ENCODE measurements around the gene NOL4L.

NOL4L gene

GRCh38 chr20:32585011-32585585 is at the start of gene NOL4L:
NOL4L (minus strand) TSS chr20:32585333; CDS start chr20:32584890, 443 bp downstream.
- H3K27me3 Mint-ChIP-seq = no peaks in the 10 kb centered on the region
- H3K27ac Mint-ChIP-seq = peak within 1 kb of the TSS; percentile 78
- DNase-seq (ENCODE audit: low spot score in 2 of 2) = no peak
- H3K4me1 Mint-ChIP-seq = peaks cover 24% of the 10 kb centered on the region
- H3K4me3 Mint-ChIP-seq = peak within 1 kb of the TSS; percentile 87
- no peaks in the 10 kb centered on the region for H3K9me3 Mint-ChIP-seq
- peak; percentile 20 for ATAC-seq (ENCODE audit: low read depth)
- no peaks in the 10 kb centered on the region for H3K36me3 Mint-ChIP-seq

- Mint-ChIP-seq H3K4me3 (no peak overlapping the region), H3K27me3 (no peaks in the 10 kb centered on the region), H3K4me1 (no peaks in the 10 kb centered on the region), H3K27ac (no peak overlapping the region), H3K9me3 (no peaks in the 10 kb centered on the region), H3K36me3 (no peaks in the 10 kb centered on the region)
- no peak for ATAC-seq (ENCODE audit: low read depth)
- DNase-seq (ENCODE audit: low spot score in 2 of 2) = no peak
Observed at GRCh38 chr20:32634041-32634805, 49.1 kb upstream of the NOL4L start.

- DNase-seq (ENCODE audit: low spot score in 2 of 2) (no peak), ATAC-seq (ENCODE audit: low read depth) (no peak)
- Mint-ChIP-seq H3K27me3 (no peaks in the 10 kb centered on the region), H3K4me1 (peaks cover 8% of the 10 kb centered on the region), H3K9me3 (no peaks in the 10 kb centered on the region), H3K36me3 (no peaks in the 10 kb centered on the region), H3K27ac (no peak overlapping the region), H3K4me3 (no peak overlapping the region)
Observed at GRCh38 chr20:32632461-32633354, 47.6 kb upstream of the NOL4L start.

GRCh38 chr20:32631933-32632460 is 46.9 kb upstream of the NOL4L start:
- Mint-ChIP-seq H3K4me1 (peaks cover 12% of the 10 kb centered on the region), H3K9me3 (no peaks in the 10 kb centered on the region), H3K27ac (no peak overlapping the region), H3K4me3 (no peak overlapping the region), H3K27me3 (no peaks in the 10 kb centered on the region), H3K36me3 (no peaks in the 10 kb centered on the region)
- ATAC-seq (ENCODE audit: low read depth) (no peak), DNase-seq (ENCODE audit: low spot score in 2 of 2) (no peak)

GRCh38 chr20:32629813-32630212 is 44.7 kb upstream of the NOL4L start:
- Mint-ChIP-seq H3K4me3 (no peak overlapping the region), H3K9me3 (no peaks in the 10 kb centered on the region), H3K36me3 (no peaks in the 10 kb centered on the region), H3K27ac (no peak overlapping the region), H3K27me3 (no peaks in the 10 kb centered on the region), H3K4me1 (peaks cover 12% of the 10 kb centered on the region)
- ATAC-seq (ENCODE audit: low read depth) = no peak
- no peak for DNase-seq (ENCODE audit: low spot score in 2 of 2)

DNA sequence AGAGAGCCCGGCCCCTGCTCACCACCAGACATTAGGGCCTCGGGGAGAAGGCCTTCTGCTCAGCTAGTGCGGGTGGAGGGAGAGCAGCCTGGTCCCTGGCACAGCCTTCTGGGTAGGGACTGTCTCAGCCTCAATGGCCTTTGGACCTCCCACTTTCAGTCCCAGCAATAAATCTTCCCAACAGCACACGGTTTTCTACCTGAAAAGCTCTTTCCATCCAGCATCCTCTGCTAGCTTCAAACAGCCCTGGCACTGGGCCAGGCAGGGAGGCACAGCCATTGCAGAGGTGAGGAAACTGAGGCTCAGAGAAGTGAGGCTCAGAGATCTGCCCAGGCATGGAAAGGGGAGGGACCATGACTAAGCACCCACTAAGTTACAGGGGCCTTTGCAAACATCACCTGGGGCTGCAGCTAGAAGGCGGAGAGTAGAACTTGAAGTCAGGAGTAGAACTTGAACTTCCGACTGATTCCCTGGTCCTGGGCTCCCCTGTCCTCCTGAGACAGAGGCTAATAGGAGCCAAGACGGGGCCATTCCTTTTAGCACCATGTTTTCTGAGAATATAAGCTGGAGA is 43.9 kb upstream of the NOL4L start:
- H3K9me3 Mint-ChIP-seq = no peaks in the 10 kb centered on the region
- no peak overlapping the region for H3K4me3 Mint-ChIP-seq
- no peaks in the 10 kb centered on the region for H3K27me3 Mint-ChIP-seq
- H3K36me3 Mint-ChIP-seq = no peaks in the 10 kb centered on the region
- ATAC-seq (ENCODE audit: low read depth) = no peak
- no peak overlapping the region for H3K27ac Mint-ChIP-seq
- DNase-seq (ENCODE audit: low spot score in 2 of 2) = no peak
- peaks cover 12% of the 10 kb centered on the region for H3K4me1 Mint-ChIP-seq

DNA sequence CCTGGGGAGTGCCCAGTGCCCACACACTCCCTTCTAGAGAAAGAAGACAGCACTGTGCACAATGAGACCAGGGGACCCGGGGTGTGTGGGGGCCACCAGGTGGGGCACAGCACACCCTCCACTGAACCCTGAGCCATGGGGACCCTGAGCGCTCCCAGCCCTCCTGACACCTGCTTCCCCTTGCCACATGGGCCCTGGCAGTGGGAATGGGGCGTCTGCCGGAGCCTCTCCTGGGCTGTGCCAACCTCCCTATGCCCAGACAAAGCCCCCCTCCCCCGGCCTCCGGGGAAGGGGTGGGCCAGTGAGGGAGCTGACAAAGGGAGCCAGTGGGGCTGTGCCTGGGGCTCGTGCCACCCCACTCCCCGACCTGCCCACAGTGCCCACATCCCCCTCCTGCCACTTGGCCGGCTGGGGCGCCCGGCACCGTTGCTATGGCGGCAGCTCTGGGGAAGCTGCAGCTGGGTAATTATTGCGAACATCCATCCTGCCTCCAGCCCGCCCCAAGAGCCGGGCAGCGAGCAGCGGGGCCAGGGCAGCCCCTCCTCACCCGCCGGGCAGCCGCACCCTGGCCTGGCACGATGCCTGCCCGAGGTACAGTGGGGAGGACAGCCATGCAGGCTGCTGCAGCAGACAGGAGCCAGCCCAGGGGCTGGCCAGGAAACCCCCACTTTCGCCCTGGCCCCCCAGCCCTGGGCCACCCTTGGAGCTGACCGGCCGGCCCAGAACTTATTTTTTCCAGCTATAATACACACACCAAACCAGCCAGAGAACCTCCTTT is 41.9 kb upstream of the NOL4L start:
- peaks cover 12% of the 10 kb centered on the region for H3K4me1 Mint-ChIP-seq
- ATAC-seq (ENCODE audit: low read depth) = peak; percentile 71
- peak; percentile 23 to 55 for DNase-seq (ENCODE audit: low spot score in 2 of 2)
- H3K27ac Mint-ChIP-seq = peak overlapping the region; percentile 62
- H3K36me3 Mint-ChIP-seq = no peaks in the 10 kb centered on the region
- H3K4me3 Mint-ChIP-seq = peak overlapping the region; percentile 80
- H3K9me3 Mint-ChIP-seq = no peaks in the 10 kb centered on the region
- no peaks in the 10 kb centered on the region for H3K27me3 Mint-ChIP-seq

DNA sequence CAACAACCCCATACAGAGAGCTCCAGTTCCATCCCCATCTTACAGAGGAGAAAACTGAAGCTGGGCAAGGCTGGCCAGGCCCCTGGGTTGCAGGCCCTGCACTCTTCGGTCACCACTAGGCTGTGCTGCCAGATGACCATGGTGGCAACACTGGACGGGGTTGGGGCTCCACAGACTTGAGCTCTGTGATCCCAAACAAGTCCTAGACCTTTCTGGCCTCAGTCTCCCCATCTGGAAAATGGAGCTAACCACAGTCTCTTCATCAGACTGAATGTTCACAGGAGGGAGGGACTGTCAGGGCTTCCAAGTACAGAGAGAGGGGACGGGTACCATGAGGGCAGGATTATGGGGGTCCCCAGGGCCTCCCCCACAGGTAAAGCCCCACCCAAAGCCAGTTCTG is 41.3 kb upstream of the NOL4L start:
- Mint-ChIP-seq H3K4me1 (peaks cover 15% of the 10 kb centered on the region), H3K9me3 (no peaks in the 10 kb centered on the region), H3K4me3 (no peak overlapping the region), H3K27ac (no peak overlapping the region), H3K36me3 (no peaks in the 10 kb centered on the region), H3K27me3 (no peaks in the 10 kb centered on the region)
- no peak for DNase-seq (ENCODE audit: low spot score in 2 of 2)
- no peak for ATAC-seq (ENCODE audit: low read depth)

GRCh38 chr20:32625996-32626395 is 40.9 kb upstream of the NOL4L start:
- ATAC-seq (ENCODE audit: low read depth) (no peak), DNase-seq (ENCODE audit: low spot score in 2 of 2) (no peak)
- H3K4me3 Mint-ChIP-seq = no peak overlapping the region
- no peaks in the 10 kb centered on the region for H3K36me3 Mint-ChIP-seq
- no peaks in the 10 kb centered on the region for H3K27me3 Mint-ChIP-seq
- H3K27ac Mint-ChIP-seq = no peak overlapping the region
- H3K9me3 Mint-ChIP-seq = no peaks in the 10 kb centered on the region
- peaks cover 15% of the 10 kb centered on the region for H3K4me1 Mint-ChIP-seq

GRCh38 chr20:32624687-32625345 is 39.7 kb upstream of the NOL4L start:
- no peak overlapping the region for H3K4me3 Mint-ChIP-seq
- H3K4me1 Mint-ChIP-seq = peaks cover 15% of the 10 kb centered on the region

DNA sequence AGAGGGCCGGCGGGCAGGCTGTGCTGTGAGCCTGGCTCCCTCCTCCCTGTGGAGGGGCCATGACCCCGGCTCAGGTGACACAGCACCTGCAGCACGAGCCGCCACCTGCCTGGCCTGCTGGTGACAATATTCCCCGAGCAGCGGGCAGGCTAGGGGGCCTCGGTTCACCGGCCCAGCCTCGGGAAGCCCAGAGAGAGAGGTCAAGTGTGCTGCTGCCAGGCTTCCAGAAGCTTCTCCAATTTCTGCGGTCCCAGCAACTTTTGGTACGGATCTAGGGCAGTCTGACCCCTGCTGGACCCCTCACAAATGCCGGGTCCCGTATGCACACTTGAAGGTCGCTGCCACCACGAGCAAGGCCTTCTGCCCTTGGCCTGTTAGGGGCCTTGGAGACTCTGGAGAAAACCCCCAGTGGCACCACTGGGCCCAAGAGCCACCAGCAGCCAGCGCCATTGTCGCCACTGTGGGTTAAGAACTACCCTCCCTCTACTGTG is 38.6 kb upstream of the NOL4L start:
- Mint-ChIP-seq H3K36me3 (no peaks in the 10 kb centered on the region), H3K4me1 (peaks cover 13% of the 10 kb centered on the region), H3K9me3 (no peaks in the 10 kb centered on the region), H3K4me3 (no peak overlapping the region), H3K27ac (no peak overlapping the region), H3K27me3 (peaks cover 4% of the 10 kb centered on the region)
- ATAC-seq (ENCODE audit: low read depth) (no peak), DNase-seq (ENCODE audit: low spot score in 2 of 2) (no peak)

More at GRCh38 chr20:32624687-32625345, 39.7 kb upstream of the NOL4L start:
- Mint-ChIP-seq H3K36me3 (no peaks in the 10 kb centered on the region), H3K9me3 (no peaks in the 10 kb centered on the region), H3K27ac (no peak overlapping the region), H3K27me3 (no peaks in the 10 kb centered on the region)
- ATAC-seq (ENCODE audit: low read depth) (no peak), DNase-seq (ENCODE audit: low spot score in 2 of 2) (no peak)

DNA sequence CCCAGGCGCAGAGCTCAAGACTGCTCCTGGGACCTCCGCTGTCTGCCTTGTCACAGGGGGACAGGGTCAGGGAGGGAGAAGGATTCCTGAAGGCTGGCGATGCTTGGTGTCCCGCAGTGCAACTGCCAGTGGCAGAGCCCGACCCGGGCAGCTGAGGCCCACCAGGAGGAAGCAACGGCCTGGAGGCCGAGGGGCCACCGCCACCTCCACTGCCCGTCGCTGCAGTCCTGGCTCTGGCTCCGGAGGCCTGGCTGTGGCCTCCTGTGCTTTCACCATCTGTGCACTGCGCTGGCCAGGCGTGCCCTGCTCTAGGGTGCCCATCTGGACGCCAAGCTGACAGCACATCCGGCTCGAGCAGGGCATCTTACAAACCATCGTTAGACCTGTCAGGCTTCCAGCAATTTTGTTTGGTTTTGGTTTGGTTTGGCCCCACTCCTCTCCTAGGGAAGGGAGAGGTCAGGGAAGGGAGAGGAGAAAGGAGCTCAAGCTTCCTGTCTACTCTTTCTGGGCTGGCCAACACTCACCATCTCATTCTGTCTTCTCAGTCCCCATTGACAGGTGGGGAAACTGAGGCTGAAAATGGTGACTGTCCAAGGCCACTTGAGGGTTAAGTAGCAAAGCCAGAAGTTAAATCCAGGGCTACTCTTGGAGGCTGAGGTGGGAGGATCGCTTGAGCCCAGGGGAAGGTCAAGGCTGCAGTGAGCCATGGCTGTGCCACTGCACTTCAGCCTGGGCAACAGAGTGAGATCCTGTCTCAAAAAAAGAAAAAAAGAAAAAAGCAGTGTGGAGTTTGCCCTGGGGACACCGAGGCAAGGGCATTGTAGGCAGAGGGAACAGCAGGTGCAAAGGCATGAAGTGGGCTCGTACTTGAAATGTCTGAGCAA is 37.7 kb upstream of the NOL4L start:
- Mint-ChIP-seq H3K4me3 (no peak overlapping the region), H3K36me3 (no peaks in the 10 kb centered on the region), H3K4me1 (peaks cover 7% of the 10 kb centered on the region), H3K27ac (no peak overlapping the region), H3K27me3 (peaks cover 4% of the 10 kb centered on the region), H3K9me3 (no peaks in the 10 kb centered on the region)
- no peak for DNase-seq (ENCODE audit: low spot score in 2 of 2)
- no peak for ATAC-seq (ENCODE audit: low read depth)
